HepG2 (cell line): Measurements from ENCODE around the gene FAIM. TPM values are rescaled to one million over a fixed set of nuclear protein-coding genes. Genes with fewer than 3 reads are reported as not detected.

Experiments
- ARNT ChIP-seq: fragments of 450-650 bp; IDR thresholded peaks from 2 replicates; pipeline ENCODE4 v1.6.1; 2017
- EP300 ChIP-seq, 3 experiments: sonication (generic) in 1 of 3; formaldehyde crosslinking in 1 of 3; IDR thresholded peaks; 2 replicates each; pipeline versions ENCODE4 v1.5.1 to v1.6.1; 2011 to 2020; ENCODE audit warnings: low read depth in 2 of 3, low read length in 2 of 3, borderline replicate concordance in 1 of 3, improper control_type of control experiment in 1 of 3, mild to moderate bottlenecking in 1 of 3, missing genetic modification reagents in 1 of 3, moderate library complexity in 1 of 3
- FOXA1 ChIP-seq, 2 experiments: fragments of 450-650 bp in 1 of 2; sonication (generic) in 1 of 2; formaldehyde crosslinking in 1 of 2; IDR thresholded peaks; 2 replicates each; pipeline versions ENCODE4 v1.4.0 to v1.6.1; 2016 to 2020; ENCODE audit warnings: missing genetic modification reagents in 1 of 2
- GLI4 ChIP-seq: sonication (generic); formaldehyde crosslinking; IDR thresholded peaks from 2 replicates; pipeline ENCODE4 v1.5.1; 2020; ENCODE audit warnings: missing genetic modification reagents, mild to moderate bottlenecking, moderate library complexity, borderline replicate concordance
- KDM6A ChIP-seq: IDR thresholded peaks from 2 replicates; pipeline ENCODE4 v1.6.1; 2016; ENCODE audit warnings: low read depth
- PAF1 ChIP-seq: IDR thresholded peaks from 2 replicates; pipeline ENCODE4 v1.6.1; 2016; ENCODE audit warnings: missing genetic modification reagents, missing compliant biosample characterization
- RARA ChIP-seq: IDR thresholded peaks from 2 replicates; pipeline ENCODE4 v1.6.1; 2016; ENCODE audit warnings: missing genetic modification reagents, missing compliant biosample characterization
- RFX3 ChIP-seq: IDR thresholded peaks from 2 replicates; pipeline ENCODE4 v1.6.1; 2016; ENCODE audit warnings: missing biosample characterization, missing genetic modification reagents
- SOX5 ChIP-seq: IDR thresholded peaks from 2 replicates; pipeline ENCODE4 v1.6.1; 2016; ENCODE audit warnings: borderline replicate concordance
- STAT5B ChIP-seq: sonication (generic); formaldehyde crosslinking; IDR thresholded peaks from 2 replicates; pipeline ENCODE4 v1.4.0; 2020; ENCODE audit warnings: missing genetic modification reagents
- YY1 ChIP-seq: IDR thresholded peaks from 2 replicates; pipeline ENCODE4 v1.6.1; 2011; ENCODE audit warnings: low read length, low read depth, moderate library complexity, mild to moderate bottlenecking; ENCODE audit not compliant: insufficient read depth, insufficient replicate concordance
- ZKSCAN5 ChIP-seq: sonication (generic); formaldehyde crosslinking; IDR thresholded peaks from 2 replicates; pipeline ENCODE4 v1.5.1; 2020; ENCODE audit warnings: mild to moderate bottlenecking, missing genetic modification reagents
- ZNF260 ChIP-seq: sonication (generic); formaldehyde crosslinking; IDR thresholded peaks from 2 replicates; pipeline ENCODE4 v1.4.0; 2020; ENCODE audit warnings: missing genetic modification reagents, low read depth, mild to moderate bottlenecking, borderline replicate concordance
- ZNF333 ChIP-seq: sonication (generic); formaldehyde crosslinking; IDR thresholded peaks from 2 replicates; pipeline ENCODE4 v1.4.0; 2020; ENCODE audit warnings: mild to moderate bottlenecking, missing genetic modification reagents, borderline replicate concordance
- ZNF577 ChIP-seq: sonication (generic); formaldehyde crosslinking; IDR thresholded peaks from 2 replicates; pipeline ENCODE4 v1.4.0; 2020; ENCODE audit warnings: mild to moderate bottlenecking, low read depth, missing genetic modification reagents, borderline replicate concordance
- ZNF674 ChIP-seq: sonication (generic); formaldehyde crosslinking; IDR thresholded peaks from 2 replicates; pipeline ENCODE4 v1.5.0; 2020; ENCODE audit warnings: low read depth, mild to moderate bottlenecking, missing genetic modification reagents
- ZNF7 ChIP-seq: IDR thresholded peaks from 2 replicates; pipeline ENCODE4 v1.6.1; 2016; ENCODE audit warnings: missing biosample characterization, missing genetic modification reagents
- ZNF720 ChIP-seq: sonication (generic); formaldehyde crosslinking; IDR thresholded peaks from 2 replicates; pipeline ENCODE4 v1.4.0; 2020; ENCODE audit warnings: missing genetic modification reagents
- ZSCAN22 ChIP-seq: sonication (generic); formaldehyde crosslinking; IDR thresholded peaks from 2 replicates; pipeline ENCODE4 v1.4.0; 2020; ENCODE audit warnings: mild to moderate bottlenecking, missing genetic modification reagents
- polyA plus RNA-seq, 8 experiments: library from polyadenylated mRNA; depleted of rRNA in 3 of 8; stranded (reverse) in 7 of 8; unstranded in 1 of 8; fragments of >200 nt; fragmentation: Illumina TruSeq in 4 of 8; extraction: Trizol in 4 of 8; gene quantifications; 2 replicates each; pipeline versions ENCODE4 v1.2.1 to v1.2.3, GENCODE V29; 2011 to 2016; ENCODE audit warnings: low read depth in 4 of 8, missing spikeins in 1 of 8, mixed read lengths in 1 of 8; ENCODE audit not compliant: insufficient read depth in 1 of 8
- total RNA-seq, 5 experiments: library from RNA; depleted of rRNA; stranded (reverse); fragments of >200 nt; fragmentation: Illumina TruSeq; extraction: Trizol; gene quantifications; 2 replicates each; pipeline ENCODE4 v1.2.3, GENCODE V29; 2016; ENCODE audit warnings: low read depth in 1 of 5
- TF ChIP-seq, protein P1 (sequence below): sonication (generic); formaldehyde crosslinking; IDR thresholded peaks from 2 replicates; pipeline ENCODE4 v1.5.0; 2020; ENCODE audit warnings: mild to moderate bottlenecking, missing genetic modification reagents
- TF ChIP-seq, protein P2 (sequence below): IDR thresholded peaks from 2 replicates; pipeline ENCODE4 v1.6.1; 2016; ENCODE audit warnings: missing compliant biosample characterization, missing genetic modification reagents, borderline replicate concordance
- TF ChIP-seq, protein P3 (sequence below): sonication (generic); formaldehyde crosslinking; IDR thresholded peaks from 2 replicates; pipeline ENCODE4 v1.4.0; 2020; ENCODE audit warnings: missing genetic modification reagents
- TF ChIP-seq, protein P4 (sequence below): IDR thresholded peaks from 2 replicates; pipeline ENCODE4 v1.6.1; 2016; ENCODE audit warnings: low read depth

Gene FAIM
- total and polyA plus RNA-seq, 2 of the 13 experiments (the other 11 are each of a cell fraction or from before 2014, with no cell fraction given), result 4.3 to 25.8 TPM

DNA sequence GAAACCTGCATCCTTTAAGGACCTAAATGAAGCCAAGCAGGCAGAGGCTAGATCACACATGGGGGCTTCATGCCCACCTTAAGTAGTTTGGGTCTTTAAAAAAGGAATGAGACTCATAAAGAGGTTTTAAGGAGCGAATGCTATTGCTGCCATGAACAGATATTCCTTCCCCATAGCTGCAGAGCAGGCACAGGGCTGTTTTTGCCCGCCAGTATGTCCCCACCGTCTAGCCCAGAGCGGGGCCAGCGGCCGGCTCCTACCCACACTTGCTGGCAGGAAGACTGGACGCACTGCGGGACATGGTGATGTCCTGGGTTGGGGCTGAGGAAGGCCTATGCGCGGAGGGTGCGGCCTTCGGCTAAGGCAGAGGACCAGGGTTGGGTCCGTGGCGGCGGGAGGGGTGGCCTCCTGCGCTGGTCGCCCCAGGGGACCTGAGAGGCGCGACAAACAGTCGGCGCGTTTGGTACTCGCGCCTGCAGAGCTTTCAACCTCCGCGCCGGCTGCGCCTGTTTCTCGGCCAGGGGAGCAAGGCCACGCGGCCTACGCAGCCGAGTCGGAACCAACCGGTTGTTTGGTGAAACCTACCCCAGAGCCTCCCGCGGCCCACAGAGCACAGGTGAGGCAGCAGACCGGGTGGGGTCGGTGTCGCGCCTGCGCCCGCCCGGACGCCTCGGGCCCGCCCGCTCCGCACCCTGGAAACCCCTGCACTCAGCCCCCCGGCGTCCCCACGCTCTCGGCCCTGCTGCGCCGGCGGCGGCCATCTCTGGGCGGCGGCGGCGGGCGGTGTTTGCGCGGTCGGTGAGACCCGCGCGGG is at the start of gene FAIM (continued):
- no peak for TF ChIP-seq ZNF577 (CRISPR knock-in tag)
- no peak for TF ChIP-seq ARNT
- TF ChIP-seq ZNF260, result no peak
- TF ChIP-seq, protein P1, sequence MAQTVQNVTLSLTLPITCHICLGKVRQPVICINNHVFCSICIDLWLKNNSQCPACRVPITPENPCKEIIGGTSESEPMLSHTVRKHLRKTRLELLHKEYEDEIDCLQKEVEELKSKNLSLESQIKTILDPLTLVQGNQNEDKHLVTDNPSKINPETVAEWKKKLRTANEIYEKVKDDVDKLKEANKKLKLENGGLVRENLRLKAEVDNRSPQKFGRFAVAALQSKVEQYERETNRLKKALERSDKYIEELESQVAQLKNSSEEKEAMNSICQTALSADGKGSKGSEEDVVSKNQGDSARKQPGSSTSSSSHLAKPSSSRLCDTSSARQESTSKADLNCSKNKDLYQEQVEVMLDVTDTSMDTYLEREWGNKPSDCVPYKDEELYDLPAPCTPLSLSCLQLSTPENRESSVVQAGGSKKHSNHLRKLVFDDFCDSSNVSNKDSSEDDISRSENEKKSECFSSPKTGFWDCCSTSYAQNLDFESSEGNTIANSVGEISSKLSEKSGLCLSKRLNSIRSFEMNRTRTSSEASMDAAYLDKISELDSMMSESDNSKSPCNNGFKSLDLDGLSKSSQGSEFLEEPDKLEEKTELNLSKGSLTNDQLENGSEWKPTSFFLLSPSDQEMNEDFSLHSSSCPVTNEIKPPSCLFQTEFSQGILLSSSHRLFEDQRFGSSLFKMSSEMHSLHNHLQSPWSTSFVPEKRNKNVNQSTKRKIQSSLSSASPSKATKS (CRISPR knock-in tag), result no peak
- TF ChIP-seq ZNF720 (CRISPR knock-in tag), result no peak
- no peak for TF ChIP-seq ZNF674 (CRISPR knock-in tag)
- TF ChIP-seq, protein P2, sequence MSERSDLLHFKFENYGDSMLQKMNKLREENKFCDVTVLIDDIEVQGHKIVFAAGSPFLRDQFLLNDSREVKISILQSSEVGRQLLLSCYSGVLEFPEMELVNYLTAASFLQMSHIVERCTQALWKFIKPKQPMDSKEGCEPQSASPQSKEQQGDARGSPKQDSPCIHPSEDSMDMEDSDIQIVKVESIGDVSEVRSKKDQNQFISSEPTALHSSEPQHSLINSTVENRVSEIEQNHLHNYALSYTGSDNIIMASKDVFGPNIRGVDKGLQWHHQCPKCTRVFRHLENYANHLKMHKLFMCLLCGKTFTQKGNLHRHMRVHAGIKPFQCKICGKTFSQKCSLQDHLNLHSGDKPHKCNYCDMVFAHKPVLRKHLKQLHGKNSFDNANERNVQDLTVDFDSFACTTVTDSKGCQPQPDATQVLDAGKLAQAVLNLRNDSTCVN (CRISPR knock-in tag), result no peak
- TF ChIP-seq RFX3 (CRISPR knock-in tag), result no peak
- 0 out of 4 replicates have a peak, but pooled peaks of 1 of the 2 experiments have one; percentile 17 for TF ChIP-seq EP300 (IDR thresholded peaks at IDR 0.05; ENCODE audit: low read depth in 2 of 2, low read length in 2 of 2)
- TF ChIP-seq EP300 (CRISPR knock-in tag; IDR thresholded peaks at IDR 0.05; ENCODE audit: borderline replicate concordance), result peak; percentile 32; the same call in 1 of the 2 replicates
- TF ChIP-seq SOX5, result no peak; the same call in 1 of the 2 replicates
- TF ChIP-seq RARA (CRISPR knock-in tag), result peak; percentile 27; the same call in 1 of the 2 replicates
- no peak for TF ChIP-seq FOXA1 (IDR thresholded peaks at IDR 0.05)
- TF ChIP-seq FOXA1 (CRISPR knock-in tag; IDR thresholded peaks at IDR 0.05), result no peak
- TF ChIP-seq, protein P3, sequence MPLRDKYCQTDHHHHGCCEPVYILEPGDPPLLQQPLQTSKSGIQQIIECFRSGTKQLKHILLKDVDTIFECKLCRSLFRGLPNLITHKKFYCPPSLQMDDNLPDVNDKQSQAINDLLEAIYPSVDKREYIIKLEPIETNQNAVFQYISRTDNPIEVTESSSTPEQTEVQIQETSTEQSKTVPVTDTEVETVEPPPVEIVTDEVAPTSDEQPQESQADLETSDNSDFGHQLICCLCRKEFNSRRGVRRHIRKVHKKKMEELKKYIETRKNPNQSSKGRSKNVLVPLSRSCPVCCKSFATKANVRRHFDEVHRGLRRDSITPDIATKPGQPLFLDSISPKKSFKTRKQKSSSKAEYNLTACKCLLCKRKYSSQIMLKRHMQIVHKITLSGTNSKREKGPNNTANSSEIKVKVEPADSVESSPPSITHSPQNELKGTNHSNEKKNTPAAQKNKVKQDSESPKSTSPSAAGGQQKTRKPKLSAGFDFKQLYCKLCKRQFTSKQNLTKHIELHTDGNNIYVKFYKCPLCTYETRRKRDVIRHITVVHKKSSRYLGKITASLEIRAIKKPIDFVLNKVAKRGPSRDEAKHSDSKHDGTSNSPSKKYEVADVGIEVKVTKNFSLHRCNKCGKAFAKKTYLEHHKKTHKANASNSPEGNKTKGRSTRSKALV (CRISPR knock-in tag), result peak; percentile 84
- 0 out of 2 replicates have a peak, but pooled peaks have one; percentile 33 for TF ChIP-seq ZKSCAN5 (CRISPR knock-in tag)
- no peak for TF ChIP-seq ZSCAN22 (CRISPR knock-in tag)
- TF ChIP-seq ZNF333 (CRISPR knock-in tag), result 0 out of 2 replicates have a peak, but pooled peaks have one; percentile 84
- peak; percentile 90 for TF ChIP-seq YY1
- no peak for TF ChIP-seq ZNF7 (CRISPR knock-in tag)
- TF ChIP-seq PAF1, result no peak
- peak; percentile 77; the same call in 1 of the 2 replicates for TF ChIP-seq GLI4 (CRISPR knock-in tag)
- TF ChIP-seq KDM6A, result no peak
- TF ChIP-seq STAT5B, result no peak
- TF ChIP-seq, protein P4, sequence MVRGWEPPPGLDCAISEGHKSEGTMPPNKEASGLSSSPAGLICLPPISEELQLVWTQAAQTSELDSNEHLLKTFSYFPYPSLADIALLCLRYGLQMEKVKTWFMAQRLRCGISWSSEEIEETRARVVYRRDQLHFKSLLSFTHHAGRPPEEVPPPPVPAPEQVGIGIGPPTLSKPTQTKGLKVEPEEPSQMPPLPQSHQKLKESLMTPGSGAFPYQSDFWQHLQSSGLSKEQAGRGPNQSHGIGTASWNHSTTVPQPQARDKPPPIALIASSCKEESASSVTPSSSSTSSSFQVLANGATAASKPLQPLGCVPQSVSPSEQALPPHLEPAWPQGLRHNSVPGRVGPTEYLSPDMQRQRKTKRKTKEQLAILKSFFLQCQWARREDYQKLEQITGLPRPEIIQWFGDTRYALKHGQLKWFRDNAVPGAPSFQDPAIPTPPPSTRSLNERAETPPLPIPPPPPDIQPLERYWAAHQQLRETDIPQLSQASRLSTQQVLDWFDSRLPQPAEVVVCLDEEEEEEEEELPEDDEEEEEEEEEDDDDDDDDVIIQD, result no peak
